Muscle of leg (tissue), 11 donors: Measurements from ENCODE around the gene PLA2G4E. TPM values are rescaled to one million over a fixed set of nuclear protein-coding genes. Genes with fewer than 3 reads are reported as not detected.

Source experiments
- DNase-seq: peaks from one replicate; pipeline ENCODE4 v3.0.0; 2013
- H3K27ac ChIP-seq: one replicate; pipeline ENCODE4 v1.5.1; 2013; ENCODE audit warnings: mild to moderate bottlenecking, low read length, control low read depth
- H3K27me3 ChIP-seq: one replicate; pipeline ENCODE4 v1.6.1; 2013; ENCODE audit warnings: low read length; ENCODE audit not compliant: control insufficient read depth, insufficient read depth
- H3K36me3 ChIP-seq: one replicate; pipeline ENCODE4 v1.6.1; 2013; ENCODE audit warnings: low read length; ENCODE audit not compliant: control insufficient read depth, insufficient read depth
- H3K4me1 ChIP-seq: one replicate; pipeline ENCODE4 v1.6.1; 2013; ENCODE audit warnings: low read length; ENCODE audit not compliant: control insufficient read depth, insufficient read depth
- H3K4me3 ChIP-seq: one replicate; pipeline ENCODE4 v1.5.1; 2013; ENCODE audit warnings: low read length, control low read depth
- H3K9me3 ChIP-seq: replicated peaks from 2 replicates; pipeline ENCODE4 v1.6.1; 2013; ENCODE audit warnings: low read depth, low read length; ENCODE audit not compliant: control insufficient read depth
- WGBS: methylation state at CpG from one replicate; pipeline ENCODE4 v1.1.5; 2013; ENCODE audit warnings: missing lambda C conversion rate; ENCODE audit not compliant: insufficient coverage; 5-methylcytosine and 5-hydroxymethylcytosine counted together
- polyA plus RNA-seq, 8 donors: library from polyadenylated mRNA; unstranded; fragments of 120-200 nt; gene quantifications; one replicate each; pipeline versions ENCODE4 v1.2.1 to v1.2.3, GENCODE V29; 2013; ENCODE audit warnings: inconsistent platforms in 1 of 8, low replicate concordance in 1 of 8; ENCODE audit not compliant: insufficient read length in 8 of 8, insufficient read depth in 1 of 8
- total RNA-seq: library from RNA; stranded (reverse); fragments of 120-200 nt; gene quantifications from one replicate; pipeline ENCODE4 v1.2.4, GENCODE V29; 2013

PLA2G4E gene
- total and polyA plus RNA-seq, 9 donors, result 0.44 to 2.3 (median 1.0) TPM

- no peak for DNase-seq
- Histone ChIP-seq H3K27ac (no peak overlapping the region), H3K9me3 (no peaks in the 10 kb centered on the region), H3K27me3 (no peaks in the 10 kb centered on the region), H3K4me3 (no peak overlapping the region), H3K4me1 (peaks cover 33% of the 10 kb centered on the region), H3K36me3 (no peaks in the 10 kb centered on the region)
- 76% methylated on average over 3 of the region's 4 CpGs for WGBS
These were observed 43.4 kb upstream of the PLA2G4E start for GRCh38 chr15:42064271-42064670.

DNA sequence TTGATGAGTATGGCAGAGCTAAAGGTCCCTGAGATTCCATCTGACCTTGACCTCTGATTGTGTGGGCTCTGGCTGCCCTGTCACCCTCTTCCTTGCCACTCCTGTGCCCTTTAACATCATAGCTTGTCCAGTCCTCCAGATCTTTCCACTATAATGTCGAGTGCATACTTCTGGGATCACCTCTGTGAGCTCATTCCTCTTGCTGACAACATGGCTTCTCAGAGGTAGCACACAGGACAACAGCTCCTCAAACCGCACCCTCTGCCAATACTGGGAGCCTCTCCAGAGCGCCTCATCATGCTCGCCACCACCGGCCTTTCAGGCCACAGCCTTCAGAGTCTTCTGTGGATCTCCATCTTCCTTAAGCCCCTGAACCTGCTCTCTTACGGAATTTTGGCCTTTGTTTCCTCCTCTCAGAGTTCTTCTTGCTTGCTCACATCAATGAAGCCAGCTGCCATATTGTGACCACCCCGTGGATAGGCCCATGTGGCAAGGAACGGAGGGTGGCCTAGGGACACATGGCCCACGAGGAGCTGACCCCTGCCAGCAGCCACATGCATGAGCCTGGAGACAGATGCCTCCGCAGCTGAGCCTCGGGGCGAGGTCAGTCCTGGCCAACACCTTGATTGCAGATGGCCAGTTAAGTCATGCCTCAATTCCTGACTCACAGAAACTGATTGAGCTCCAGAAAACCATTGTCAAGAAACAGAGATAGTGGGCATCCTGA is 42.4 kb upstream of the PLA2G4E start:
- H3K27me3 ChIP-seq, result no peaks in the 10 kb centered on the region
- no peak for DNase-seq
- peaks cover 25% of the 10 kb centered on the region for H3K4me1 ChIP-seq
- H3K27ac ChIP-seq, result no peak overlapping the region
- 84% methylated on average over 12 of the region's 12 CpGs for WGBS
- no peaks in the 10 kb centered on the region for H3K9me3 ChIP-seq
- no peaks in the 10 kb centered on the region for H3K36me3 ChIP-seq
- no peak overlapping the region for H3K4me3 ChIP-seq

DNA sequence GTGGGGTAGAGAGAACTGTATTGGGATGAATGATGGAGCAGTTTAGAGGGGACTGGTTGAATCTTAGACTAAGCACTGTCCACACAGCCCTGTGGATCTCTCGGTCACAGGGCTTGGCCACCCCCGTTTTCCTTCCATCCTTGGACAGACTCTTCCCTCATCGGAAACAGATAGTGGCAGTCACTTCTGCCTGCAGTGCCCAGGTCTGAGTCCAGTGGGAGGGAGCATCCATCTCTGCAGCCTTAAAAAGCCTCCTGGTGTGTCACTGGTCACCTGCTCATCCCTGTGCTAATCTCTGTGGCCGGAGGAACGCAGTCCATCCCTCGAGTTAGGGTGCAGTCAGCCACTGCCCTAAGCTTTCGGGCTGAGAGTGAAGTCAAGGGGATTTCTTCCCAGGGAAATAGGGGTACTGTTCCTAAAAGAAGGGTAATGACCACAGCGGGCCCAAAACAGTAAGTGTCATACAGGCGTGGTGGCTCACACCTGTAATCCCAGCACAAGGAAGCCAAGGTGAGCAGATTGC is 41.5 kb upstream of the PLA2G4E start:
- no peak for DNase-seq
- Histone ChIP-seq H3K9me3 (no peaks in the 10 kb centered on the region), H3K4me1 (peaks cover 27% of the 10 kb centered on the region), H3K36me3 (no peaks in the 10 kb centered on the region), H3K27ac (no peak overlapping the region), H3K27me3 (peaks cover 6% of the 10 kb centered on the region), H3K4me3 (no peak overlapping the region)
- 90% methylated on average over 9 of the region's 9 CpGs for WGBS

DNA sequence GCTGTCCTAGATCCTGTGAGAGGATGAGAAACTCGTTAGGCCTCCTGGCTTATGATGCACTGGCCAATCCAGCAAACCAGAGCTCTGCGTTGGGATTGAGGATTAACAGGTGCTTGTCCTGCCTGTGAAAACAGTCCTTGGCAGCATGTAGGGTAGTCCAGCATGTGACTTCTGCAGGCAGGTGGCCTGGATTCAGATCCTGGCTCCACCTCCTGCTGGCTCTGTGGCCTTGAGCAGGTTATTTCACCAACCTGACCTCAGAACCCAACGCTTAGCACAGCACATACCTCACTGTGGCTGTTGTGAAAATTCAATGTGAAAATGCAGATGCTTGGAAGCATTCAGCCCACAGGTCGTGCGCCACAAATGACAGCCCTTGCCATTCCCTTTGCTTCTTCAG is 40.0 kb upstream of the PLA2G4E start:
- Histone ChIP-seq H3K4me3 (no peak overlapping the region), H3K9me3 (no peaks in the 10 kb centered on the region), H3K27me3 (peaks cover 15% of the 10 kb centered on the region), H3K4me1 (peaks cover 35% of the 10 kb centered on the region), H3K36me3 (no peaks in the 10 kb centered on the region), H3K27ac (no peak overlapping the region)
- WGBS, result 69% methylated on average over 3 of the region's 5 CpGs
- DNase-seq, result no peak

GRCh38 chr15:42060477-42060763 is 39.6 kb upstream of the PLA2G4E start:
- H3K9me3 ChIP-seq, result no peaks in the 10 kb centered on the region
- no peak for DNase-seq
- no peak overlapping the region for H3K4me3 ChIP-seq
- H3K4me1 ChIP-seq, result peaks cover 32% of the 10 kb centered on the region
- H3K36me3 ChIP-seq, result no peaks in the 10 kb centered on the region
- H3K27ac ChIP-seq, result no peak overlapping the region
- 91% methylated on average over 3 of the region's 4 CpGs for WGBS
- H3K27me3 ChIP-seq, result peaks cover 15% of the 10 kb centered on the region

DNA sequence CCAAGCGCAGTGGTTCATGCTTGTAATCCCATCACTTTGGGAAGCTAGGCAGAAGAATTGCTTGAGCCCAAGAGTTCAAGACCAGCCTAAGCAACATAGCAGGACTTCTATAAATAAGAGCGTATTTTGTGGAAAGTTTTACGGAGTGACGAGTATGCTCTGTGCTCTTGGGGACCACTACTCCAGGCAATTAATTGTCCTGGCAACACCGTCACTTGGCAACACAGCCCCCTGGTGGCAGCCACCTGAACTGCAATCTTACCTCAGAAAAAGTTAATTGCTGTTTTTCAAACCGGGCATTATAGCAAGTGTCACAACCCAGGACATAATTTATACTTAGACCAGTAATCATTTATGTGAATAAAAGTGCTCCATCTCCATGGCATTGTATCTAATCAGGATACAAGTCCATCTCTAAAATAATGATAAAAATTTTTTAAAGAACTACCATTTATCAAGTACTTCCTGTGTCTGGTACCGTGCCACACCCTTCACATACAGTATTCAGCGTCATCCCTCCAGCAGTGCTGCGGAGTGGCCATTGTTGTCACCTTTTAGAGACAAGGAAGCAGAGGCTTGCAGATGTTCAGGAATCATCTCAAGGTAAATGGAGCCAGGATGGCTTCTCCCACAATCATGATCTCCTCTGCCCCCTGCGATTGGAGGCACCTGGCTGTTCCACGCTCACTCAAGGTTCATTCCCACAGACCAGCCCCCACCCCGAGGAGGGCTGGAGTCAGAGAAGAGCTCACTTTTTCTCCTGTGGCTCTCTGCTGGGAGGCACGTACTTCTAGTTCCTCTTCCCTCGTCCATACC is 39.0 kb upstream of the PLA2G4E start:
- Histone ChIP-seq H3K36me3 (no peaks in the 10 kb centered on the region), H3K4me3 (no peak overlapping the region), H3K9me3 (no peaks in the 10 kb centered on the region), H3K27me3 (peaks cover 15% of the 10 kb centered on the region), H3K27ac (no peak overlapping the region), H3K4me1 (peaks cover 27% of the 10 kb centered on the region)
- DNase-seq, result no peak
- 67% methylated on average over 7 of the region's 14 CpGs for WGBS

GRCh38 chr15:42058791-42059190 is 37.9 kb upstream of the PLA2G4E start:
- H3K4me1 ChIP-seq, result peaks cover 21% of the 10 kb centered on the region
- no peaks in the 10 kb centered on the region for H3K9me3 ChIP-seq
- no peak overlapping the region for H3K27ac ChIP-seq
- H3K36me3 ChIP-seq, result no peaks in the 10 kb centered on the region
- no peak for DNase-seq
- H3K4me3 ChIP-seq, result no peak overlapping the region
- WGBS, result no CpG with 5 or more reads among the region's 3 CpGs
- peaks cover 15% of the 10 kb centered on the region for H3K27me3 ChIP-seq

- H3K4me1 ChIP-seq, result peaks cover 25% of the 10 kb centered on the region
- no peaks in the 10 kb centered on the region for H3K9me3 ChIP-seq
- no peak for DNase-seq
- no peak overlapping the region for H3K4me3 ChIP-seq
- no peaks in the 10 kb centered on the region for H3K36me3 ChIP-seq
- no peak overlapping the region for H3K27ac ChIP-seq
- H3K27me3 ChIP-seq, result peaks cover 15% of the 10 kb centered on the region
- 79% methylated on average over 2 of the region's 6 CpGs for WGBS
These were observed 37.2 kb upstream of the PLA2G4E start for GRCh38 chr15:42057799-42058646.

GRCh38 chr15:42056934-42057798 is 36.3 kb upstream of the PLA2G4E start:
- H3K4me1 ChIP-seq, result peaks cover 27% of the 10 kb centered on the region
- H3K4me3 ChIP-seq, result peak overlapping the region; percentile 21
- peak overlapping the region; percentile 16 for H3K27ac ChIP-seq
- H3K27me3 ChIP-seq, result peaks cover 15% of the 10 kb centered on the region
- peak; percentile 80 for DNase-seq
- WGBS, result 12% methylated on average over 31 of the region's 37 CpGs
- H3K9me3 ChIP-seq, result no peaks in the 10 kb centered on the region
- no peaks in the 10 kb centered on the region for H3K36me3 ChIP-seq
